HG02885 (cell line): ENCODE measurements around the gene CORO6.

ENCODE experiments used
- ATAC-seq: cut with Tn5 transposase; IDR thresholded peaks from one replicate; pipeline ENCODE4 v1.9.1; 2021; ENCODE audit warnings: mild to moderate bottlenecking; ENCODE audit not compliant: unreplicated experiment, poor library complexity

CORO6 gene

GRCh38 chr17:29568331-29569244 lies 54.1 kb downstream of the CORO6 start, which contains the start of gene TP53I13:
Gene TP53I13 (plus strand): TSS chr17:29568701. CDS start chr17:29568759, 58 bp downstream.
- peak; percentile 47 for ATAC-seq

GRCh38 chr17:29567554-29568330 lies 55.0 kb downstream of the CORO6 start:
- ATAC-seq: peak; percentile 42

- peak; percentile 10 for ATAC-seq
Observed at GRCh38 chr17:29567304-29567553, 55.5 kb downstream of the CORO6 start.

GRCh38 chr17:29566473-29567303 lies 56.0 kb downstream of the CORO6 start, which contains the start of gene ABHD15:
Gene ABHD15 (minus strand): TSS chr17:29567037. CDS start chr17:29566966, 71 bp downstream.
- ATAC-seq: peak; percentile 25

GRCh38 chr17:29565643-29566472 lies 56.9 kb downstream of the CORO6 start:
- ATAC-seq: peak; percentile 21
